NCI-H2107 treated with DMSO at 0.1 percent for 48 hours (cell line): ENCODE data around the gene KHK.
"Not testable (repeated sequence)": the region's sequence is repeated elsewhere in the genome, so short reads cannot be mapped to it uniquely, and the experiment has no call there.

Experiments used
- DNase-seq: peaks from one replicate; lab custom pipeline; 2025; ENCODE audit not compliant: unreplicated experiment; lab: John Stamatoyannopoulos, UW

KHK gene

DNA sequence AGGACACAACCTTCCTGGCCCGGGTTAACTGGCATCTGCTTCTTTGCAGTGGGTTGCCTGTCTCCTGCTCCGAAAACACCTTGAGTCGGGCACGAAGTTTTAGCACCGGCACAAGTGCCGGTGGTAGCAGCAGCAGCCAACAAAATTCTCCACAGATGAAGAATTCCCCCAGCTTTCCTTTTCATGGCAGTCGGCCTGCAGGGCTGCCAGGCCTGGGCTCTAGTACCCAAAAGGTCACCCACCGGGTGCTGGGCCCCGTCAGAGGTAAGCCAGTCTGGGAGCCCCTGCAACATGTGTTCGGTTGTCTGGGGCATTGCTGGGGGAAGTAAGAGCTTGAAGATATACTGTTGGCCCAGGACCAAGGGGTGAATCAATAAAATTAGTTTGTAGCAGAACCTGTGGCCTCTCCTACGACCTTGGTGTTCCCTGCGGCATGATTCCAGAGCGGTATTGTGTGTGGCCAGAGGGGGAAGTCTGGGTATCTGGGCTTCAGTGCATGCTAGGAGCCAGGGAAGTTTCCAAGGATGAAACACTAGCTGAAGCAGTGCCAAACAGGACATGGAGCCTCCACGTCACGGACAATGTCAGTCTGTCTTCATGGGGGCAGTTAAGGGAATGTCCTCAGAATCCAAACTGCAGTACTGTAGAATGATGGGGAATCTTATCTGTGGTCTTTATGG is 27.3 kb upstream of the KHK start:
- DNase-seq: no peak

DNA sequence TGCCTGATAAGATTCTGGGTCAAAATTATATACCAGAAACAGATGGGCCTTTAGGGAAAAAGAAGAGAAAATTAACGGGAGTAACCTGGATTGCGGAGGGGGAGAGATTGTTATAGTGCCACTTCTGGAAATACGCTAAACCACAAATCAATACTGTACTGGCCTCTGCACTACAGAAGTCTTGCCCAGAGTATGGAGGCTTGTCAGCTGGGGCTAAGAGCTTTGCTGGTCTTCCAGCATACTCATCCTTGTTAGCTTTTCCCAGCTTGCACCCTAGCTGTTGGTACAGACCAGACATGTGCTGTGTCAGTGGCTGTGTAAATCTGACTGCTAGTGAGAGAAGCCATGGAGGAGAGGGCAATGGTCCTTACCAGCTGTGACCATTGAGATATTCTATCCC is 26.2 kb upstream of the KHK start:
- peak; percentile 84 for DNase-seq

DNA sequence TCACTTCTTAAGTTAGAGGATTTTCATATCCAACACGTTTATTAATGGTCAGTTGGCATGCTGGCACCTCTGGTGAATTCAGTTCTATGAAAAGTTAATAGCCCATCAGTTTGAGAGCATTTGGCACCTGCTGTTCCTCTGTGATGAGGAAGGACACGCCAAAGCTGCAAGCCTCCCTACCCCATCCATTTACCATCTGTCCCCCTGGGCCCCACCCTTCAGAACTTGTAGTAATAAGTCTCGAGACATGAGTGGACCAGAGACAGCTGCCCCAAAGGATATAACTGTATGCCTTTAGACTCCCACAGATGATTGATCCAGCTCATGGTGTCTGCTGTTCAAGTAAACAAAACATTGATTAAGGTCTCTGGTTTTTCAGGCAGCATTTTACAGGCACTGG is 21.4 kb upstream of the KHK start:
- no peak for DNase-seq

DNA sequence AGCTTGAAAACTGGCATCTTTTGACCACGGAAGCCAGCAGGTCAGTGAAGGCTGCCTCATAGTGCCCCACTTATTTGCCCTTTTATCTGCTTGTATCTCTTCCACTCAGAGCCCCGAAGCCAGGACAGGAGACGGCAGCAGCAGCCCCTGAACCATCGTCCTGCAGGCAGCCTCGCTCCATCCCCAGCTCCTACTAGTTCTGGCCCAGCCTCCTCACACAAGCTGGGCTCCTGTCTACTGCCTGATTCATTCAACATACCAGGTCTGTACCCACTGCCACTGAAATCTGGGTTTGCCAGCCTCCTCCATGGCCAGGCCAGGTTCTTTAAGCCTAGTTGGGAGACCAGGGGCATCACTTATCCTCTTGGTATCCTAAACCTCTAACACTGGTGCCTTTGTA is 19.2 kb upstream of the KHK start:
- DNase-seq: no peak

DNA sequence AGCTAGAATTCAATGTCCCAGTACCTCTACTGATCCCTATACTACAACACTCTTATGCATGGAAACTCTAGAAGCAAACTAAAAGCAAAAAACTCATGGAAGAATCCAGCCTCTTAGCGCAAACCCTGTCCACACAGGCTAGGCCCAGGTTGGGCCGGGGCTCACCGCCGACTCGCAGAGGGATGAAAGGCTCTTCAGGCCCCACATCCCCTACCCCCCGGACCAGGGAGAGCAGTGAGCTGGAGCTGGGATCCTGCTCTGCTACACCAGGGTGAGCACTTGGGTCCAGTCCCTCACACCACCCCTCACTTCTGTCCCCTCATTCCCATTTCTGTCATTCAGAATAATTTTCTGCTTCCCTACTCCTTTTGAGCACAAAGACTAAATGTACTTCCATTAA is 17.1 kb upstream of the KHK start:
- DNase-seq: no peak

DNA sequence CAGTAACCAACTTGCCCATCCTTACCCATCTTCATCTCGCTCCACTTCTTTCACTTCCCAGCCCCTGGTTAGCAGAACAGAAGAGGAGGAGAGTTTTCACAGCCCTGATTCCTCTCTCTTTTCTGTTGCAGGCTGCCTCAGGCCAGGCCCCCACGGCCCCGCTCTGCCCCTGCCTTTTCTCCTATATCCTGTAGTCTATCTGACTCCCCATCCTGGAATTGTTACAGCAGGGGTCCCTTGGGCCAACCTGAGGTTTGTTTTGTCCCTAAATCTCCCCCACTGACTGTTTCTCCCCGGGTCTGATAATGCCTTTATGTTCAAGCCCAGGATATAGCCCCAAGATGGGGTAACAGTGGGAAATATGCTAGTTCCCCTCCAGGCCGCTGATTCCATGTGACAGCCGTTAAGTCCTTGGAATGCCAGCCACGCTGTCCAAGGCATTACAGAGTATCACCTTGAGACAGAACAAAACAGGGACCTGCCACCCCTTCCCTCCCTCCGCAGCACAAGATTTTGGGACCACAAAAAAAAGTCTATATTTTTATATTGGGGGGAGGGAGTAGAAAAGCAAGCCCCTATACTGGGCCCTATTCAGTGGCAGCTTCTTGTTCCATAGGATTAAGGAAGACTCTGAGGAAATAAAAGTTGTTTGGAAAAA is 16.5 kb upstream of the KHK start:
- no peak for DNase-seq

DNA sequence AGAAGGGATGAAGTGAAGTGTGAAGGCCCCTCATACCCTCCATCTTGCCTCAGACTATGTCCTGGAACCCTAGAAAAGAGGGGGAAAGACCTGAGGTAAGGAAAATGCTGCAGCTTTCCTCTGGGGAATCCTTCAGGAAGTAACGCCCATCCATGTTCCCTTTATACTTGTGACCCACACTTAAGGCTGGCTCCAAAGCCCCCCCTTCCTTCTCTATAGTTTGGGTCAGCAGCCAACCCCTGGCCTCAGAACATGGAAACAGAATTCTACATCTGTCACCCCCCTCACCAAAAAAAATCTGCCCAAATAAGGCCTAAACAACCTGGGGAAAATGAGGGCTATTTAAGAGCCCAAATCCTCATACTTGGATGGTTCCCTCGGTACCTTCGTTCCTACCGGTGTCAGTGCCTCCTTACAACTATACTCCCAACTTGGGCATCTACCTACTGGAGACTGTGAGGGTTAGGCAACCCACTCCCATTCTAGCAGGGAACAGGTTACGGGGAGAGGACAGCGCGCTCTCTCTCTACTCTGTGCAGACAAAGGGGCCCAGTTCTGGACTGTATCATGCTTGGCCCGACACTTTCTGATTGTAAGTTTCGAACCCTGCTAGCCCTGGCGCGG is 15.8 kb upstream of the KHK start:
- no peak for DNase-seq

DNA sequence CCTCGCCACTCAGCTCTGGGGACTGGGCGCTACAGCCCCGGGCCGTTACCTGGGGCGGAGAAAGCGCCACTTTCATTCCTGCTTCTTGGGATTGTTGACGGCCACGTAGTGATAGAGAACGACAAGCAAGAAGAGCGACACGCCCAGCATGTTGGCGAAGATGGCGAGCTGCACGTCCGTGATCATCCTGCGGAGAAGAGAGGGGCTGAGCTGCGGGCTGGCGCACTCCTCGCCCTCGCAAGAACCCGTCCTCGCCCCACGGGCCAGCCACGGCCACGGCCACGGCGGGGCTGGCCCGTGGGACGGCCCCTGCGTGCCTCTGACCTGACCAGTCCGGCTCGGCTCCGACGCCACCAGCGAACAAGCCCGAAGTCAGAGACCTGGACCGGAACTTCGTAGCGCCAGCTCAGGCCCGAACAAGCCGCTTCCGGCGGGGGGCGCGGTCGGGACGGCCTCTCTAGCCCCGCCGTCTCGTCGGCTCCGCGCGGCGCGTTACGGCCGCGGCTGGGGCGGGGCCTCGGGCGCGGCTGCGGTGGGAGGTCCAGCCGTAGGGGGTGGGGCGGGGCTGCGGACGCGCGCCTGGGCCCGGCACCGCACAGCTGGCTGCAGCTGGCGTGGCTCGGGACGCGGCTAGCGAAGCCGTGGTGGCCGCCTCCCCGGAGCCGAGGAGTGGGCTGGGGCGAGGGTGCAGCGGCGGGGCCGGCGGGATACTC is 15.1 kb upstream of the KHK start, which contains the start of gene OST4:
TSS of gene OST4 (minus strand) at position 378 of the 713 bp plus-strand sequence.
- peak; percentile 53 for DNase-seq

DNA sequence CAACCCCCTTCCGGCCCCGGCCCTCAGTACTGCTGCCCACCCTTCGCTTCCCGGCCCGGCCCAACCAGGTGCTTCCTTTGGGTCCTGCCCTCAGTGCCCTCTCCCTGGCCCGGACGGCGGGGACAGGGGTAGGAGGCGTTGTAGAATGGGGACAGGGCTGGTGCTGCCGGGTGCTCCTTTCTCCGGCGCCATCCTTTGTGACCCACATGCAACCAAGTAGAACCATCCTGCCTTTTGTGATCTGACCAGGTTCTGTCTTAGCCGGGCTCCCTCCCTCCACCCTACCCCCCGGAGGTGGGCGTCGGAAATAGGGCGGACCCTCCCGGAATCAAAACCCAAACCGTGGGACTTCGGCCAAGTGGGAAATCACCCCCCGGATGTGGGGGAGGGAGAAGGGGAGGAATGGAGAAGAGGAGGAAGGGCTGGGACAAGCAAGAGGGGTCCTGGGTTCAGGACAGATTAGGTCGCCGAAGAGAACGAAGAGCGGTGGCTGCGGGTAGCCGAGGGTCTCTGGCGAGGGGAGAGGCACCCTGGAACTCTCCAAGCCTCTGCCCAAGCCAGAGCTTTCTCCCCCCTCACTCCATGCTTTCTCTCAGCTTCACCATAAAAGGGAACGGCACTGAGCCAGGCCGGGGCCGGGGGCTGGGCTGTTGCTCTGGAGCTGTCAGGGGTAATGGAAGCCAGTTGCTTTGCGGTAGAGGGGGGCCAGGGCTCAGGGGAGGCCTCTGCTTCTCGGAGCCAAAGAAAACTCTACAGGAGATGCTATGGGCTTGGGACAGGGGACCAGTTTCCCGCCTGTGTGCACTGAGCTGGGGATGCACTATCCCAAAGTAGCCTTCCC is 14.4 kb upstream of the KHK start:
- no peak for DNase-seq

DNA sequence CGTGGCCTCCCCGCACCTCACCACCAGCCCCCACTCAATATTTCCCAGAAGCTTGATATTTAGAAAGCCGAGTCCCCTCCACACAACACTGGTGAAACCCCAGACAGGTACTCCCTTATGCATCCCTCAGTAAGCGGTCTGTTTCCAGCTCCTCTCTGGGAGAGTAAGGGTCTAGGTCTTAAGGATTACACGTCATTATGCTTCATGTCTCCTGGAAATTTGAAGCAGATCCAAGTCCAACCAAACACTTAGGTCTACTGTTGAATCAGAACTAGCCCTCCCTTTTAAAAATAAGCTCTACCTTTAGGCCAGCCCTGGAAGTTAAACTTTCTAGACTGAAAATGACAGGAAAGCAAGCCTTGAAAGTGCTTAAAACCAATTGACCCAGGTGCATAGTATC is 13.7 kb upstream of the KHK start:
- no peak for DNase-seq

DNA sequence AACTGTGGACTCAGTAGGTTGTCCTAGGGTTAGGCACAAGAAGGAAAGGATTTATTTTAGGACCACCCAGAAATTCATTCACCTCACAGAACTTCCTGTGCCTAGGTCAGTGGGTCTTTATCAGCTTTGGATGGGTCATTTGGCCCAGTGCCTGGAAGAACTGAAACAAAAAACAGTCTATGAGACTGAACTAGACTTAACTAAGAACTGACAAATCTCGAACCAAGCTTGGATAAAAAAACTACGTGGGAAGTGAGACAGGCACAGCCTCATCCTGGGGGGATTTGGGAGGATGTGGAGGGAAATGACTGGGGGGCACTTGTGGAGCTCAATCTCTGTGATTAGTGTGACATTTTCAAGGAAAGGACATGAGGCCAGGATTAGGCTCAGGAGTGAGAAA is 12.8 kb upstream of the KHK start:
- DNase-seq: no peak

DNA sequence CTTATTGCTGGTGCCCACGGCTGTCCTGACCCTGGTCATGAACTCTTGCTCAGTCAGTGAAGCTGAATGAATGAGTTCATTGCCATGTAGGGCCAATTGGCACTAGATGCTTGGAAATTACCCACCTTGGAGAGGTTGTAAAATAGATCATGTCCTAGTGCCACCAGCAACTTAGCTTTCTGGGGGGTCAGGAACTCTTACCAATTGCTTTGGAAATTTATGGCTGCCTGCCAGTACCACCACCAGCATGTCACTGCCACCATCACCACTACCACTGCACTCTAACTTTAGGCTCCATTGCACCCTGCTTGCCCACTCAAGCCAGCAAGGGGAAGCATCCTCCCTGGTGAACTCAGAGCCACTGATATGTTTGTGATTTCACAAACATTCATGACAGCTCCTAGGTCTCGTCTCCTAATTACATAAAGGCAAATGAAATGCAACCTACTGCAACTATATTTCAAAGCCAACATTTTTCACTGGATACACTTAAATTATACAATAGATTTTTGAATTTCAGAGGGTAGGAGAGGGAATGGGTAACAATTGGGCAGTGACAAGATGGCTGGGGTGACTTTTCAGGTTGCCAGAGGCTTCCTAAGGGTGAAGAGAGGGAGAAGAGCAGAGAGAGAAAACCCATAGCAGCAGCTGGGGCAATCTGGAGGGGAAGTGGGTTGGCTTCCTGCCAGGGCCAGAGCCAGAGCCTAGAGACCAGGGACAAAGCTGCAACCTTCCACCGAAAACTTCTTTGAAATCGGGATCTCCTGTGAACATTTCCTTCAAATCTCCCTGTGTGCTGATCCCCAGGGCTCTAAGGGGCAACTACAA is 11.6 kb upstream of the KHK start:
- DNase-seq: no peak

DNA sequence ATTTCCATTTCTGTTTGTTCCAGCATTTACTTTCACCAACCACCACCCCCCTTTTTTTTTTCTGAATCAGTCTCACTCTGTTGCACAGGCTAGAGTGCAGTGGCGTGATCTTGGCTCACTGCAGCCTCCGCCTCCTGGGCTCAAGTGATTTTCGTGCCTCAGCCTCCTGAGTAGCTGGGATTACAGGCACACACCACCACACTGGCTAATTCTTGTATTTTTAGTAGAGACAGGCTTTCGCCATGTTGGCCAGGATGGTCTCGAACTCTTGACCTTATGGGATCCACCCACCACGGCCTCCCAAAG is 11.1 kb upstream of the KHK start:
- not testable (repeated sequence) for DNase-seq

DNA sequence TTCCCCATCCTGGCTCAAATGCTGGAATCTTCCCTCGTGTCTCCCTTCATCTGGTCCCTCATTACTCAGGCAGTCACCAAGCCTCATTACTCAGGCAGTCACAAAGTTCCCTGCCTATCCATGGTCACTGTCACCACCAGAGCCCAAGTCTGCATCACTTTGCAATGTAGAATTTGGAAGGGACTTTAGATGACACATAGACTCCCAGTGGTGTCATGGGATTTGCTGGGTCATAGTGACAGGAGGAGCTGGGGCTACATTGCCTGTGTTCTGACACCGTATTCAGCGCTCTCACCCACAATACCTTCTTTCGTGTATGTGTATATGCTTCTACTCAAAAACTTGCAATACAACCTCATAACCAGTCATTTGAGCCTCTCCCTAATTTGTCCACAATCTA is 10.2 kb upstream of the KHK start:
- DNase-seq: no peak

DNA sequence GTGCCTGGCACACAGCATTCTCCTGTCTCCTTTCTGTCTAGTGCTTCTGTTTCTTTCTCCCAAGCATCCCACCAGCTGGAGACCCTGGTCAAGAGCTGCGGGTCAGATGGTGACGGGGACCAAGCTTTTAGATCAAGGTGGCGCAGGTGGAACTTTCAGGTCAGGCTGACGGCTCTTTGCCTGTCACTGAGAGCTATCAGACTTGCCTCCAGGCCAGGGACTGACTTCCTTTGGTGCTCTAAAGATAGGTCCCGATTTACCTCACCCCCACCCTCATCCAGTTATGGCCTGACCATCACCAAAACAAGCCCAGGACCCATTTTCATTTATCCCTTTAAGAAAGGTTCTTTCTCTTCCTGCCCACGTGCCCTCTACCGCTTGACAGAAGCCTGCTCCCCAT is 9.3 kb upstream of the KHK start:
- DNase-seq: no peak

DNA sequence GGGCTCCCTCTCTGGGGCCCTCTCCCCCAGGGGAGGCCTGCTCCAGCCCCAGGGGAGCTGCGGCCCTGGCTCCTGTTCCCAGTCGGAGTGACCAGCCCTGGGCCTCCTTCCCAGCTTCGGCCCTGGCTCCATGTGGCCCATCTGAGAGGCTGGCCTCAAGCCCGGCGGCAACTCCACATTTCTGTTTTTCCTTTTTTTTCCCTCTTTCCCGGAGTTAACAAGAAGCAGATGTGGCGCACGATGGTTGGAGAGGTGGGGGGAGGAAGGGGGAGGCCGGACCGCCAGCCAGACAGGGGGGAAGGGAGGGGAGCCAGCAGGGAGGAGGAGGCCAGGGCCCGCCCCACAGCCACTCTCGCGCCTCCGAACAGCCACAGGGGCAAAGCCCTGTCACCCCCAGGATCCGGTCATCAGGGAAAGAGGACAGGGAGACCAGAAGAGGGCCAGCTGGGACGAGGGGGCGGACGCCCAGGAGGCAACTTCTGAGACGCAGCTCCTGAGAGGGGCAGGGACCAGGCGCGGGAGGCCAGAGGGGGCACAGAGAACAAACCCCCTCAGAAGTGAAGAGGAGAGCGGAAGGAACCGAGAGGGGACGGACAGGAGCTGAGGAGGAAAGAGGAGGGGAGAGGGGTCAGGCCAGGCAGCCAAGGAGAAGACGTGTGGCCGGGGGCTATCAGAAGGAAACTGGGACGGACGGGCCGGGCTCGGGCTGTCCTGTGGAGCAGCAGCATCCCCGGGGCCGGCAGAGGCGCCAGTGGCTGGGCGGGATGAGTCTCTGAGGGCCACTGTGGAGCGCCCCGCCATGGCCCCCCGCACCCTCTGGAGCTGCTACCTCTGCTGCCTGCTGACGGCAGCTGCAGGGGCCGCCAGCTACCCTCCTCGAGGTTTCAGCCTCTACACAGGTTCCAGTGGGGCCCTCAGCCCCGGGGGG is 8.0 kb upstream of the KHK start, which contains the start of gene EMILIN1:
TSS of gene EMILIN1 (plus strand) at position 349 of the 928 bp plus-strand sequence. CDS start at position 800, 451 bp downstream.
- DNase-seq: no peak

DNA sequence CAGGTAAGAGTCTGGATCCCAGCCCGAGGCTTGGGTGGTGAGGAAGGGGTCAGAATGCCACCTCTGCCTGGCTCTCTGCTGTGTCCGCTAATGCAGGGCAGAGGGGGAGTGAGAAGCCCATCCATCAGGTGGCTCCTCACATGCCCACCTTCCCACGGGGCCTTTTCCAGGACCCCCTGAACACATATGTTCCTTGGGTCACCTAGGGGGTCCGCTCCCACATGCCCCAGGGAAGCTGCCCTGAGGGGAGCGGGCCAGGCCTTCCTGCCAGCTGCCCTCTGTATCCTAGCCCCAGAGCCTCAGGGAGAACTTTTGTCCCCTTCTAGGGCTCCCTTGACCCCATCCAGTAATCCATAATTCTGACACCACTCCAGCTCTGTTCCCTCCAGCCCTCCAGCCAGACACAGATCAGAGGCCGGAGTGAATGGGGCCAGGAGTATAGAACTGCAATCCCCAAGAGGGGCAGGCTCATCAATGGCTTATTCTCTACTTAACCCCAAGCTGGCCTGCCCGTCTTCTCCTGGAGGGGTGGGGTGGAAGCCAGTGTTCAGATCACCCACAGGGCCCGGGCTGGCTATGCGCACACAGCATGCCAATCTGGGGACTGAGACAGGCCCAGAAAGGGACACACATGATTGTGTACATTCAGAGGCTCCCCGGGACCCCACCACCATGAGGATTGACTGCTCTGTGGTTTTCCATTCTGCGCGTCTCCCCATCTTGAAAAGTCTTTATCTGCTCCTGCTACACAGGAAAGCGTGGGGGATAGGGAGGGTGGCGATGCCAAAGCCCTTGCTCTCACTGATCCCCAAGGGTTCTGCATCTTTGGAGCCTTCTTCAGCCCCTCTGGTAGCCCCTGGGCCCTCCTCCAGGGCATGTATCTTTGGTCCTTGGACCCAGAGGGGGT is 7.1 kb upstream of the KHK start:
- no peak for DNase-seq

DNA sequence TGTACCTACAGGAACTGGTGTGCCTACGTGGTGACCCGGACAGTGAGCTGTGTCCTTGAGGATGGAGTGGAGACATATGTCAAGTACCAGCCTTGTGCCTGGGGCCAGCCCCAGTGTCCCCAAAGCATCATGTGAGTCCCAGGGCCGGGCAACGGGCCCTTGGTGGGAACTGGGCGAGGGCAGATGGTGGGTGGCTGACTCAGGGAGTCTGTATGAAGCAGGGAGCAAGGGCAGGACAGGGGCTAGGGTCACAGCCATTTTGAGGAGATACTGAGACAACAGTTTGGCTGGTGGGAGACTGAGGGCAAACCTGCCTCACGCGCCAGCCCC is 6.5 kb upstream of the KHK start:
- no peak for DNase-seq
